SH-SY5Y (cell line): ENCODE data around the gene TEX14.

Experiments used
- GATA2 ChIP-seq: IDR thresholded peaks from 2 replicates; pipeline ENCODE4 v1.6.1; 2011; ENCODE audit warnings: mild to moderate bottlenecking, low read depth, low read length
- GATA3 ChIP-seq: IDR thresholded peaks from 2 replicates; pipeline ENCODE4 v1.6.1; 2011; ENCODE audit warnings: low read depth, mild to moderate bottlenecking, low read length, moderate library complexity

DNA sequence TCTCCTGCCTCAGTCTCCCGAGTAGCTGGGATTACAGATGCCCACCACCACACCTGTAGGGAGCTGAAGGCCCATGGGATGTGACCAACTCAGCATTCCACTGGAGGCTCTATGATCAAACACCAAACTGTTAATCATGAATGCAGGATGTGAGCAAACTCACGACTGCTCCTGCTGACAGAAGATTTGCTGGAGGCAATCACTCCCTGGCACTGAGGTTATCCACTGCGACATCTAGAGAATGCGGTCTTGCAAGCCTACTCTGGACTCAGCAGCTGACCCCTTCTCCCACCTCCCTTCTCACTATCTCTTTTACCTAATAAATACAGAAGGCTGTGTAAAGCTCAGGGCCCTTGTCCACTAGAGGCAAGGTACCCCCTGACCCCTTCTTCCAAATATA is 4.9 kb downstream of the TEX14 start:
- TF ChIP-seq GATA2 = no peak
- TF ChIP-seq GATA3 = no peak
